GM12891 (cell line): Measurements from ENCODE around the gene PSMF1.

Experiments
- POLR2AphosphoS5 ChIP-seq: IDR thresholded peaks from 2 replicates; pipeline ENCODE4 v1.6.1; 2011; ENCODE audit warnings: low read depth, low read length, control low read depth
- POU2F2 ChIP-seq: IDR thresholded peaks from 2 replicates; pipeline ENCODE4 v1.6.1; 2011; ENCODE audit warnings: low read depth, mild to moderate bottlenecking, control low read depth, low read length, moderate library complexity

- TF ChIP-seq POLR2AphosphoS5 (no peak), POU2F2 (no peak)
Observed at GRCh38 chr20:1184638-1185315, 66.4 kb downstream of the PSMF1 start, which contains the start of gene TMEM74B.
